Stimulated activated CD8-positive, alpha-beta memory T cell treated with anti-CD3 and anti-CD28 coated beads, Interleukin-7, amount 100 ng/mL, for 24 hours (primary cell): ENCODE measurements around the gene IYD.
A peak's percentile ranks its signal among the peaks of the same experiment; 100 is the strongest.

ENCODE experiments used
- DNase-seq: peaks from one replicate; pipeline ENCODE4 v3.0.0-alpha.2; 2020; ENCODE audit warnings: low read depth

The IYD gene

DNA sequence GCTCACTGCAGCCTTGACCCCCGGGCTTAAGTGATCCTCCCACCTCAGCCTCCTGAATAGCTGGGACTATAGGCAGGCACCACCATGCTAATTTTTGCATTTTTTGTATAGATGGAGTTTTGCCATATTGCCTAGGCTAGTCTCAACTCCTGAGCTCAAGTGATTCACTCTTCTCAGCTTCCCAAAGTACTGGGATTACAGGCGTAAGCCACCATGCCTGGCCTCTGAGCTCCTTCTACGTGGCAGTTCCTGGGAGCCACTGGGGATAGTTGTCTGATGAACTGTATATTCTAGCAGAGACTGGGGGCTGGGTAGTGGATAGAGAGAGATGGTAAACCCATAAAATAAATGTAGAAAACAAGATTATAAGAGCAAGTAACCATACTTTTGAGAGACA lies 26.1 kb downstream of the IYD start:
- DNase-seq, result no peak

DNA sequence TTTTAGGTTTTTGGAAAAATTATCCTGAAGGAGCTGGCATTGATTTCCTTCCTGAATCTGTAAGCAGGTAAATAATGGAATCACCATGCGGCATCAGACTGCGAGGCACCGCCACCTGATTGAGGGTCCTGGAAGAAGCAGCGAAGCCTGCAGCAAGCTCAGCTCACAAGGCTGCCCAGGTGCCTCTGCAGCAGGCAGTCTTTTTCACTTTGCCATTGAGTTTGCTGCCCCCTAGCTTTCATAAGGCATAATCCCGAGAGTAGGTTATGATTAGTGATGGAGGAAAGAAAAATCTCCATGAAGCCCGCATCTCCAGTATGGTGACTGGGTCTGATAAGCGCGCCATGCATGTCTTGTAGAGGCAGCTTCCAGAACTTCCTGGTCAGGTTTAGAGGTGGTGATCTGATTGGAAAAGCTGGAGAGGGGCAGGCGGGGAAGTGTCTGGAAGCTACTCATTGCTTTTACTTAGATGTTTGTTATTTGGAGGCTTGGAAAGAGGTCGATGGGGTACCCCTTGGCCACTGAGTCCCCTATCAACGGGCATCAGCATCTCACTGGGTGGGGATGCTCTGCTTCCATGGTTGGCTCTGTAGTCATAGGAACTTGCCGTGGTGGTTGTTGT lies 26.7 kb downstream of the IYD start:
- DNase-seq, result no peak

DNA sequence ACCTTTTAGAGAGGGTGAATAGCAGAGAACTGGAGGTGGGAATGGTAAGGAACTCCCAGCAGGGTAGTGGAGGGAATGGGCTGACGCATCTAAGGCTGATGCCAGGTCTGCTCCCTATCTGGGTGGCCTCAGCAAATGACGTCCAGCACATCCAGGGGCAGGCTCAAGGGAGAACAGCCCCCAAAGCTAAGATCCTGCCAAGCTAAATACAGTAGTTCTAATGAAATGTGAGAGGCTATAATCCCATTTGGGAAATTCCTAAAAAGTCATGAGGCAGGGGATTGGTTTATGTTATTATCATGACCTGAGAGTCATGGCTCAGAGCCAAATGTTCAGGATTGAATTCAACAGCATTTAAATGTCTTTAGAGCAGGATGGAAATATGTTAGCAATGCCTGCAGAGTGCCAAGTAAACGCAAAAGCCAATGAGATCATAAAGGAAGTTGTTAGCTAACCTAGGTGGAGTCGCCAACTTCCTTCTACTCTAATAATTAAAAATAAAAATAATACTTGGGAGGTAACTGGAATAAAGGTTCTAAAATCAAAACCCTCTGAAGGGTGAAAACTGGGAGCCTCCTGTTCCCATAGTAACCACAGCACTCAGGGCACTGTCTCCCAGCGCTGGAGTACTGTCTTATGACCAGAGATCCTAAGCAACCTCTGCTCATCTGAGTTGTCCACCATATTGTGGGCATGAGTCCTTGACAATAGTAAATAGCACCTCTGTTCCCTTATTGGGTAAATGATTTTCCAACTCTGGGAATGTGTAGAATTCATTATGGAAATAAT lies 34.8 kb downstream of the IYD start:
- no peak for DNase-seq

DNA sequence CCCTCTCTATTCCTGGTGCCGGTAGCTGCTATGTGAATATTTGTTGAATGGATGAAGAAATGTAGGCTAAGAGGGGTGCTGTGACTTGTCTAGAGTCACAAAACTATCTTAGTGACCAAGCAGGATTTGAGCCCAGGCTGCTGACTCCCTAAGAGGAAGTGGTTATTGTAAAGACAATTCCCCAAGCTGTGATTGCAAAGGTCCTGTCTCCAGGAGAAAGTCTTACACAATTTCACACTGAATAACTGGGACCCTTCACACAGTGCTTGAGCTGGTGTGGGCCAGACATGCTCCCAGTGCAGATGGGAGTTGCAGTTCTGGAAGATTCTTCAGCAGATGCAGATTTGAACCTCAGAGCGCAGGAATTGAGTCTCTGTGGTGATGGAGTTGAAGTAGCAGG lies 38.1 kb downstream of the IYD start:
- DNase-seq, result no peak

DNA sequence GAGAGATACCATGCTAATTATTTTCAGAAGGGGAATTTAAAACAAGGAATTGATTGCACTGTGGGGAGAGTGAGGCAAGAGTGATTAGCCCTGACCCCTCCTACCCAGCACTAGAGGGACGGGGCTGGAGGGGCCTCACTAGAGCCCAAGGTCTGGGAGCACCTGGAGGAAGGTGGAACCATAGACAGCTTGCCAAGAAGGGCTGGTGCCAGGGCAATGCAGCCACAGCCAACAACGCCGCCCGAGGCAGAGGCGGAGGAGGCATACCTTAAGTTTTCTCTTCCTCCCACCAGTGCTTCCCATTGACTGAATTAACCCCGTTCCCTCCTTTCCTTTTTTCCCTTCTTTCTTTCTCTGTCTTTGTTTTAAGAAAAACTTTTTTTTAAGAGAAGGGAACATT lies 40.0 kb downstream of the IYD start:
- no peak for DNase-seq

DNA sequence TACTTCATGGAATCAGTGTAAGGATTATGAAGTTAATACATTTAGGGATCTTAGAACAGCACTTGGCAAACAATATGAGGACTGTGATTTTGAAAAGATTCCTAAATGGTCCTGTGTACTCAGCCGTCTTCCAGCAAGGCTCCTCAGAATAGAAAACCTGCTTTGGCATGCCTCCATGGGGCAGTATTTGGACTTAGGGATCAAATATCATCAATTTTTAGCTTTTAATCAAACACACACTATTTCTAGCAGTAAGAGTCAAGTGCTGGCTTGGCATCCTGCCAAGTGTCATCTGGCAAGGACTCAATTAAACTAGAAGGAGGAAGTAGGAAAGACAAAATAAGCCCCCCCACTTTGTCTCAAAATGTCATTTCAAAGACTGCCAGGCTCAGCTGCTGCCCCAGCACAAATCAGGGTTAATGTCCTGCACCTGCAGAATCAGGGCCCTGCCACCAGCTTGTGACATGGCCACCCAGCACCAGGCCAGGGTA lies 40.8 kb downstream of the IYD start:
- no peak for DNase-seq

DNA sequence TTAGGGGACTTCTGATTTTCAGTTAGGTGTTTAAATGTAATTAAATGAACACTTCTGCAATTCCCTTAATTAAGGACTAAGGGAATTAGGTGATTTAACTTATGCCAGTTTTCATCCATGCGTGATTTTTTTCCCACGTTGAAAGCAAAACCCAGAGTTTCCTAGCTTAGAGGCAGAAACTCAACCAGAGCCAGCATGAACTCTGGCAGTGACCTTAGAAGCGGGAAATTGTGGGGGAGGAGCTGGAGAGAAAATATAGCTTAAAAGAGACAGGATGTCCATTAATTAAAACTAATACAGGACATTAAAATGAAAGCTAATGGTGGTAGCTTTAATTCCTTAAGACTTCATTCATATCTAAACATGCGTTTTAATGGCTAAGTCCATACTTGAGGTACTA lies 41.6 kb downstream of the IYD start:
- no peak for DNase-seq

DNA sequence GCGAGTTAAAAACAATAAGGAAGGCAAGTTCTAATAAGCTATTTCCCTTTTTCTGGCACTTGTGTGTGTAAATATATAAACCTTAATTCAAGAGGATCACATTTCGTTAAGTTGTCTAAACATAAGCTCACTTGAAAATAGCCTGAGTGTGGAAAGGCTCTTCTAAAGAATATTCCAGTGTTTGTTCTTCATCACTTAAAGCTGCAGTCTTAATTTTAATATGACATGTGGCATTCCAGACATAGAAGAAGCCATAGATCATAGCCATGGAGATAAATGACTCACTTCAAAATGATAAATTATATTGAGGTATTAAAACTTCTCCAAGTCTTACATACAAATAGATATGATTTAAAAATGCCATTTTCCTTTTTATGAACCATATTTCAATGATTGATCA lies 42.1 kb downstream of the IYD start:
- DNase-seq, result no peak

DNA sequence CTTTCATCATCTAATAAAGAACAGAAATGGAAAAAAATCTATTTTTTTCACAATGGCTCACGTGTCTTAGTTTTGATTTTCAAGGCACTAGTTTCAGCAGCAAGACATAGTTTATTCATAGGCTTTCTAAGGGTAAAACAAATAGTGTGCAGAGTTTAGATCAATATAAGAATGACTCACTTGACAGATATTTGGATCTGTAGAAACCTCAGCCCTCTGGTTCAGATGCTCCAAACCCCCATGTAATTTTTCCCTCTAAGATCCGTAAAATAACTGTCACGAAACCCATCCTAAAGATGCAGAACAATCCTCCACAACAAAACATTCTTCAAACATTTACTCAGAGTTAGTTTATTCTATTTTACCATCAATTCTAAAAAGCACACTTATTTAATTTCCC lies 43.4 kb downstream of the IYD start:
- DNase-seq, result no peak

DNA sequence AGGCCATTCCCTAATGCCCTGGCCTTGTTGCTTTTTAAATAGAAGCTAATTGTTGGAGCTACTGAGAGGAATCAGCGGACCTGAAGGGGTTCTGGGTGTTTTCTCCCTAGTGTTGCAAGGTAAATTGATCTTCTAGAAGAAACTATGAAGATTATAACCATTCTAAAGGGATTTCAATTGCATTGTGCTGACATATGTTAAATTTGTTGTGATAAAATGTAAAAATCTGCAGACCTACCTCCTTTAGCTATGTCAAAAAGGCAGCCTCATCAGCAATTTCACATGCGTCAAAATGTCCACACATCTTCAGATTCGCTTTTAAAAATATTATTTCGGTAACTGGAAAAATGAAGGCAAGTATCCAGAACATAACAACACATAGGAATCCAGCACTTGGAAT lies 44.4 kb downstream of the IYD start:
- no peak for DNase-seq

DNA sequence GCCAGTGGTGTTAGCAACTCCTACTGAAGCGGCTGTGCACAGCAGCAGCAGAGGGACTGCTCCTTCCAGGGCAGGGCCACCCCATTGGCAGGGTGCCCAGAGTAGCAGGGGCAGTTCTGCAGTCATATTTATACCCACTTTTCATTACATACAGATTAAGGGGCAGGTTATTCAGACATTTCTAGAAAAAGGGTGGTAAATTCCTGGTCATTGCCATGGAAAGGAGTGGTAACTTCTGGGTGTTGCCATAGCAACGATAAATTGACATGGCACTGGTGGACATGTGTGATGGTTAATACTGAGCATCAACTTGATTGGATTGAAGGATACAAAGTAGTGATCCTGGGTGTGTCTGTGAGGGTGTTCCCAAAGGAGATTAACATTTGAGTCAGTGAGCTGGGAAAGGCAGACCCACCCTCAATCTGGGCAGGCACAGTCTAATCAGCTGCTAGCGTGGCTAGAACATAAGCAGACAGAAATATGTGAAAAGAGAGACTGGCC lies 45.0 kb downstream of the IYD start:
- no peak for DNase-seq

DNA sequence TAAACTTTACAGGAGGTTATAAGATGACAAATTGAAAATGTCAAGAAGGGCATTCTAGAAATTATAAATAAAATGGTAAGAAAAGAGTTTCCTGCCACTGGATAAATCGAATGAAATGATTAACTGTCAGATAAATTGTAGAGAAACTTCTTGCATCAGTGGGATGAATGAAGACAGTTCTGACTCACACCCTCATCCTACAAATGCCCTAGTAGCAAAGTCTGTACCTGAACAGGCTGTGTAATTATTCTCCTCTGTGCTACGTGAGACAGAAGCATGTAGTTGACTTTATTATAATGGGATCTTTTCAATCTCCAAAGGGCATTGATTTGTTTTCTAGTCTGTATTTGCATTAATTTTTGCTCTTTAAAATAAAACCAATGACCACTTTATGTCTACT lies 47.3 kb downstream of the IYD start:
- DNase-seq, result no peak

DNA sequence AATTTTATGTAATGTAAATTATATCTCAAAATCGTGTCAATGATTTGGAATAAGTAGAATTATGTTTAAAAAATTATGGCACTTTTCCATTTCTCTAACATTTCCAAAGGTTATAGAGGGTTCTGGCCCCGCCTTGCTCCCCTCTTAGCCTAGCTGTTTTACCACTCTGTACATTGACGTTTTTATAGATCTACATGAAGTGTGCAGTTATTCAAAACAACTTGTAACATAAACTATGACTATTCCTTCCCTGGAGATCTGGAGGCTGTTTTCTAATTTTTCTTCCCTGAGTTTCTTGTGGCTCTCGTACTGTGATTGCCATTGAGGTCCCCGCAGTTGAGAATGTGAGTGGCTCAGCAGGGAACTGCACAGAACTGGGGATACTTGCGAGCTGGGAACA lies 48.4 kb downstream of the IYD start:
- DNase-seq, result no peak

DNA sequence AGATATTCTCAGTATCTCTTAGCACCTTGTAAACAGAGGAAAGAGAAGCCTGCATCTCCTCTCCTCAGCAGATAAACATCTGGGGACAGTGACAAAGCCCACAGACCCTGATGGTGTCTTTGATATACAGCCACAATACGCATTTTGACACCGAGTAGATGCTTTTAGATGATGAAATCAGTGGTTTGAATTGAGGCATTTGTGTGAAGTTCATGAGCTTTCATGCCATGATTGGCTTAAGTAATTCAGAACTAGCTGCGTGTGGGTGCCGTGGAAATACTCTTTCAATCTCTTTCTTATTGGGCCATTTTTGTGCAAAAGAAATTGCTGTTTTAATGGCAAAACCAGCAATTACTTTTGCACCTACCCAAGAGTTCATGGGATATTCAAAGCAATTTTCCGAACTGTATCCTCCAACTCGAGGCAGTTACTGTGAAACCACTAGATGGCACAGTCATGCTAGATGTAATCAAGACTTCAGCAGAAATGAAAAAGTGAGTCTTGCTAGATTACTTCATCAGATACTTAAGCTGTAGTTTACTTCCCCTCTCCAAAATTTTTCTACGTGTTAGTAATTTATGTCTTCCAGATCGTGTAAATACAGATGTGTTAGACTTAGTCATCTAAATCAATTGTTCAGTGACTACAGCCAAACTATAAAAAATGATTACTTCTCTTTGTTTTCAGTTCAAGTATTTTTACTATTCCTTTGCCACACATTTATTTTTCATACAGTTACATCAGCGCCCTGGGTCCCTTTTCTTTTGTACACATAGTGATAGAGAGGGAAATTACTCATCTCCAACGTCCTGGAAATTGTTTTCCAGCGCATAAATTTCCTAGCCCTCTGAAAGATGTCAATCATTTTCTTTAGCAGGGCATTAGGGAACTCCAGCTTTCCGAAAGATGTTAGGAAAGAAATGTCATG lies 49.4 kb downstream of the IYD start:
- no peak for DNase-seq

DNA sequence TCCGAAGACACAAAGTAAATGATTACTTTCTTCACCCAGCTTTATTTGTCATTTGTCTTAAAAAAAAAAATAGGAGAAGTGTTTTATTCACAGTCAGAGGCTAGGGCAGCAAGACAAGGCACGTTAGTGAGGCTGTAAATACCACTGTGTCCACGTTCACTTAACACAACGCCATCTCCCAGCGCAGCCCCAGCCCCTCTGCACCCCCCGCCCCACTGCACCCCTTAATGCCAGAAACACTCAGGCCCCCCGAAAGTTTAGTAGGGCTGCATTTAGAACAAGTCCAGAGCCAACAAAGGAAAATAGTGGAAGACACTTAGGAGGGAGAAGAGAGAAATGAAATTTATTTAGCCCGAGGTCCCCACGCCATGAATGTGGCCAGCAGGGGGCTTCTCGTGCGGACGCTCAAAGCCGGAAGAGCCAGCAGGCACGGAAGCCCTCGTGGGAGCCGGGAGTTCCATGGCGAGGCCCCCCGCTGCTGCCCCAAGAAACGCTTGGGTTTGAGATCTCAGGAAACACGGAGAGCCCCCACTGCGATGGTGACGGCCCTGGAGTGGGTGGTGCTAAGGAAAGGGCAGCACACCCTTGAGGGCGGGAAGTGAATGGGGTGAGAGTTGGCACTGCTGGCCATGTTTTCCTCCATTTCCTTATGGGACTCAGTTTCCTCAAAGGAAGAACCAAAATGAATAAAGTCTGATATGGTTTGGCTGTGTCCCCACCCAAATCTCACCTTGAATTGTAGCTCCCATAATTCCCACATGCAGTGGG lies 50.2 kb downstream of the IYD start:
- DNase-seq, result peak; percentile 17

DNA sequence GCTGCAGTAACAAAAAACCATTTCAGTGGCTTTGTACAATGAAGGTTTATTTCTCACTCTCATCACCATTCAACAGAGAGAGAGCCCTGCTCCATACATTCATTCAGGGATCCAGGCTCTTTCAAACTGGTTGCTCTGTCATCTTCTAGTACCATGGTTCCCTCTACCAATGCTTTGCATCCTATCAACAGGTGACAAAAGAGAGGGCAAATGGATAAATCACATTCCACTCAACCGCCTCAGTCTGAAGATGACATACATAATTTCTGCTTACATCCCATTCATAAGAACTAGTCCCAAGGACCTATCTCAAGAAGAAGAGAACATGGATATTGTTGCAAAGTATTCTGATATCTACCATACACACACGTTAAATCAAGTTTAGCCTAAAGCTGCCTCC lies 51.6 kb downstream of the IYD start:
- no peak for DNase-seq

DNA sequence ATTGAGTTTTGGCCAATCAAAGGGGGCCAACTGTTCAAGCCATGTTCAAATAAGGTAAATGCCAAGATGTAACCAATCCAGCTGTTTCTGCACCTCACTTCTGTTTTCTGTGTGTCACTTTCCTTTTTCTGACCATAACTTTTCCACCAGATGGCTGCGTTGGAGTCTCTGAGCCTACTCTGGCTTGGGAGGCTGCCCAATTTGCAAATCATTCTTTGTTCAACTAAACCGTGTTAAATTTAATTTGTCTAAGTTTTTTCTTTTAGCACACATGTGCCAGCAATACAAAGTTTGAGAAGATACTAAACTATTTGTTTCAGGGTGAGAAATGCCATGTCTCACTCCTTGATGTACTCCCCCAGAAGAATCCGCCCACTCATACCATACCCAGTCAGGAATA lies 52.1 kb downstream of the IYD start:
- DNase-seq, result no peak

DNA sequence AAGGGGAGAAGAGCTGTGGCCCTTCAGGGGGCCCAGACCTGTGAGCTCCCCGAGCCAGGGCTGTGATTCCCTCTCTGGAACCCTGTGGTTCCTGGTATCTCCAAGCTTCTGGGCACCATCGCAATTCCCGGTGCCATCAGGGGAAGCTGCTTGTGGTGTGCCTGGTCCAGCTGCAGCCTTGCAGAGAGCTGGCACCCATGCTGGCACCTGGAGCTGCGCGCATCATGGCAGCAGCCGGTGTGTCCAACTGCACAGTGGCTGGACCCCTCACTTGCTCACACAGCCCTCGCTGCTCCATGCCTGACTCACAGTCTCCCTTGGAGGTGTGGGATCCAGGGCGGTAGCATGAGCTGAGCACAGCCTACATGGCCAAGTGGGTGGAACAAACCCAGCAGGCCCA lies 56.7 kb downstream of the IYD start:
- DNase-seq, result no peak

DNA sequence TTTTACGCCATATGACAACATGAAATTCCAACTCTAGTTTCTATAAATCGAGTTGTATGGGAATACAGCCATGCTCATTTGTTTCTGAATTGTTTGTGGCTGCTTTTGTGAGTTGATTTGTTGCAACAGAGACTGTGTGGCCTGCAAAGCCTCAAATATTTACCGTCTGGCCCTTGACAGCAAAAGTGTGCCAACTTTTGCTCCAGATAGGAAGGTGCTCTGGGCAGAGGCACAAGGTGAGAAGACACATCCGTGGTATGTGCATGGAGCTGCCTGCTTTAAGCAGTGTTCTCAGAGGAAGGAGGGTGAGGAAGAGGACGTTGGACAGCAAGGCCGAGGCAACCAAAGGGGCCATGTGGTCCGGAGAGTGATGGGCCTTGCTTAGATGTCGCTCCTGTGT lies 57.4 kb downstream of the IYD start:
- DNase-seq, result no peak

DNA sequence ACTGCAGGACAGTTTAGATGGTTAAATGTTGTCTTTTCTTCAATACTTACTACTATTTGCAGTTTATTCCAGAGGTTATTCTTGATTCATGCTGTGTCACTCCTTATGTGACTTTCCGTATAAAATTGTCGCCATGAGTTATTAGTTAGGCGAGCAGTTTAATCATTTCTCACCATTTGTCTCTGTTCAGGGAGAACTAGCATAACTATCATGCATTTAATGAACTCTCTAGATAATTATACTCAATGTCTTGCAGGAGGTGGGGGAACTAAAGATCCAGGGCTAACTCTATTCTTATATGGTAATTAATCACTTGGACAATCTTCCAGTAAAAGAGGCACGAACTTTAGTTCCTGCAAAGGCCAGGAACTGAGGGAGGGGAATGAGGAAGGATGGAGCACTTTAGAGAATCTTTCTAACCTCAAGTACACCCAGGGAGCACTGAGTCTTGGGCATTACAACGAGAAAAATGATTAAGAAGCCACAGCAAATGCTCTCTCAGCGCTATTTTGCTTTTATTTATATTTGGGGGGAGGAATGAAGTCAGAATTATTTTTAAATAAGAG lies 58.3 kb downstream of the IYD start:
- no peak for DNase-seq

DNA sequence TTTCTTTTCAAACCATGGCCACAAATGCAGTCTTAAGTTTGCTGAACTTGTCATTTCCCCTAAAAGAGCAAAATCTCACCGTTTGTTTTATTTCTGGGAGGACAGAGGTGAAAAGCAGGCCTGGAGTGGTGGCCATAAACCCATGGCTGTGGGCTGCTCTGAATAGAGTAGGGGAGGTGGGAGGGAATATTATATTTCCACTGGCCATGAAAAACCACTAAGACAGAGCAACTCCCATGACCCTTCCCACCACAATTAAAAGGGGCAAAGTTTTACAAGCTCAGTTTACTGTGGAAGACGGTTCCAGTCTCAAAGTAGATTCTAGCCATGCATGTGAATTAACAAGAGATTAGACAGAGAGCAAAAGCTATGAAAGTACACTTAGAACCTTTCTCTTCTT lies 59.0 kb downstream of the IYD start:
- no peak for DNase-seq

DNA sequence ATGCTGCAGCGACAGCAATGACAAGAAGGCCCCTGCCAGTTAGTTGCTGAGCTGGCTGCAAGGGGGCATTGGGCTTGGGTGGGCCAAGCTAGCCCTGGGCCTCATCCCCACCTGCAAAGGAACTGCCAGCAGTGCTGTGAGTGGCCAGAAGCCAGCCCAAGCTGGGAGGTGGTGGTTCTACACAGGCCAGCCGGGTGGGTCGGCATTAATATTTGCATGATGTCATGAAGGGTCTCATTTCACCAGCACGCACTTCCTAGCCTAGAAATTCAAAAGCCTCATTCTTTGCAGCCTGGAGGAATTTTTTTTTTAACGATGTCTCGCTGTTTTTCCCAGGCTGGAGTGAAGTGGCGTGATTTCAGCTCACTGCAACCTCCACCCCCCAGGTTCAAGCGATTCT lies 62.0 kb downstream of the IYD start:
- DNase-seq, result no peak
